Testis (tissue), 2 donors: ENCODE data around the gene CRK.

Source experiments
- POLR2A ChIP-seq: fragments of 450-650 bp; IDR thresholded peaks from one replicate; pipeline ENCODE4 v1.6.1; 2017; ENCODE audit warnings: antibody characterized with exemption, mild to moderate bottlenecking, moderate library complexity
- TF ChIP-seq, protein P1 (sequence below), 3 experiments: fragments of 450-650 bp in 2 of 3; fragments of 200-600 bp in 1 of 3; sonication (generic) in 1 of 3; IDR thresholded peaks; one replicate each; pipeline ENCODE4 v1.5.1; 2016 to 2019; ENCODE audit warnings: antibody characterized with exemption in 3 of 3, mild to moderate bottlenecking in 2 of 3, moderate library complexity in 1 of 3

GRCh38 chr17:1462164-1463112 lies 6.4 kb upstream of the CRK start:
- TF ChIP-seq, protein P1, sequence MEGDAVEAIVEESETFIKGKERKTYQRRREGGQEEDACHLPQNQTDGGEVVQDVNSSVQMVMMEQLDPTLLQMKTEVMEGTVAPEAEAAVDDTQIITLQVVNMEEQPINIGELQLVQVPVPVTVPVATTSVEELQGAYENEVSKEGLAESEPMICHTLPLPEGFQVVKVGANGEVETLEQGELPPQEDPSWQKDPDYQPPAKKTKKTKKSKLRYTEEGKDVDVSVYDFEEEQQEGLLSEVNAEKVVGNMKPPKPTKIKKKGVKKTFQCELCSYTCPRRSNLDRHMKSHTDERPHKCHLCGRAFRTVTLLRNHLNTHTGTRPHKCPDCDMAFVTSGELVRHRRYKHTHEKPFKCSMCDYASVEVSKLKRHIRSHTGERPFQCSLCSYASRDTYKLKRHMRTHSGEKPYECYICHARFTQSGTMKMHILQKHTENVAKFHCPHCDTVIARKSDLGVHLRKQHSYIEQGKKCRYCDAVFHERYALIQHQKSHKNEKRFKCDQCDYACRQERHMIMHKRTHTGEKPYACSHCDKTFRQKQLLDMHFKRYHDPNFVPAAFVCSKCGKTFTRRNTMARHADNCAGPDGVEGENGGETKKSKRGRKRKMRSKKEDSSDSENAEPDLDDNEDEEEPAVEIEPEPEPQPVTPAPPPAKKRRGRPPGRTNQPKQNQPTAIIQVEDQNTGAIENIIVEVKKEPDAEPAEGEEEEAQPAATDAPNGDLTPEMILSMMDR (IDR thresholded peaks at IDR 0.05), result no peak
- TF ChIP-seq POLR2A, result no peak
